PFSK-1 (cell line): ENCODE measurements around the gene SLC25A41.

Experiments used
- FOXP2 ChIP-seq: optimal IDR thresholded peaks from 2 replicates; pipeline ENCODE3; 2011; ENCODE audit warnings: borderline replicate concordance, control low read depth, inconsistent platforms; ENCODE audit not compliant: insufficient read depth; ENCODE audit errors: extremely low read length, extremely low read depth
- POLR2AphosphoS5 ChIP-seq: IDR thresholded peaks from 2 replicates; pipeline ENCODE4 v1.6.1; 2012; ENCODE audit warnings: low read depth, mild to moderate bottlenecking, control low read depth, low read length, moderate library complexity
- SIN3A ChIP-seq: IDR thresholded peaks from 2 replicates; pipeline ENCODE4 v1.6.1; 2012; ENCODE audit warnings: mild to moderate bottlenecking, low read length, moderate library complexity, borderline replicate concordance; ENCODE audit not compliant: insufficient read depth
- TAF1 ChIP-seq: IDR thresholded peaks from 2 replicates; pipeline ENCODE4 v1.6.1; 2012; ENCODE audit warnings: low read length, control low read depth, borderline replicate concordance; ENCODE audit not compliant: insufficient read depth
- TF ChIP-seq, protein P1 (sequence below), 2 experiments: IDR thresholded peaks; 2 replicates each; pipeline versions ENCODE4 v1.6.1 to v1.8.0; 2011 to 2012; ENCODE audit warnings: low read depth in 2 of 2, low read length in 2 of 2, control low read depth in 1 of 2, inconsistent platforms in 1 of 2, mild to moderate bottlenecking in 1 of 2, moderate library complexity in 1 of 2; ENCODE audit not compliant: insufficient read depth in 1 of 2

The SLC25A41 gene

DNA sequence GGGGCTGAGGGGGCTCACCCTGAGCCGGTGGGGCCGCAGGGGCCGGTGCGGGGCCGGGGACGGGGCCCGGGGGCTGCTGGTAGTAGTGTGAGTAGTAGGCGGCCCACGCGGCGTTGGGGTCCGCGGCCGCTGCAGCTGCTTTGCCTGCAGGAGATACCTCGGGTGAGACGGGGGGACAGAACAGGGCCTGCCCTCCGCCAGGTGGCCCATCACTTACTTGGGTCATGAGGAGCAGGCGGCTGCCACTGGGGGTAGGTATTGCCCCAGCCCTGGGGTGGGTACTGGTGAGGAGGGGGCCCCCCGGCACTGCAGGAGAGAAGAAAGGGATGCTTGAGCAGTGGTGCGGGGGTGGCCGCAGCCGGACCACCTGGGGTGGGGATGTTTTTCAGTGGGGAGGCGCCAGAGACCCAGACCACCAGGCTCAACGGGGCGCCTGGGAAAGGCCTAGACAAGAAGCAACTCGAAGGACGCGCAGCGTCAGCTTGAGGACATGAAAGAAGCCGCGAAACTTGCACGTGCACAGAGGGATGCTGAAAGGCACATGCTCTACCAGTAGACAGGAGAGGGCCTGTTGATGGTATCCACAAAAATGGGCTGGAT is 17.9 kb downstream of the SLC25A41 start:
- no peak for TF ChIP-seq FOXP2
- TF ChIP-seq, protein P1, sequence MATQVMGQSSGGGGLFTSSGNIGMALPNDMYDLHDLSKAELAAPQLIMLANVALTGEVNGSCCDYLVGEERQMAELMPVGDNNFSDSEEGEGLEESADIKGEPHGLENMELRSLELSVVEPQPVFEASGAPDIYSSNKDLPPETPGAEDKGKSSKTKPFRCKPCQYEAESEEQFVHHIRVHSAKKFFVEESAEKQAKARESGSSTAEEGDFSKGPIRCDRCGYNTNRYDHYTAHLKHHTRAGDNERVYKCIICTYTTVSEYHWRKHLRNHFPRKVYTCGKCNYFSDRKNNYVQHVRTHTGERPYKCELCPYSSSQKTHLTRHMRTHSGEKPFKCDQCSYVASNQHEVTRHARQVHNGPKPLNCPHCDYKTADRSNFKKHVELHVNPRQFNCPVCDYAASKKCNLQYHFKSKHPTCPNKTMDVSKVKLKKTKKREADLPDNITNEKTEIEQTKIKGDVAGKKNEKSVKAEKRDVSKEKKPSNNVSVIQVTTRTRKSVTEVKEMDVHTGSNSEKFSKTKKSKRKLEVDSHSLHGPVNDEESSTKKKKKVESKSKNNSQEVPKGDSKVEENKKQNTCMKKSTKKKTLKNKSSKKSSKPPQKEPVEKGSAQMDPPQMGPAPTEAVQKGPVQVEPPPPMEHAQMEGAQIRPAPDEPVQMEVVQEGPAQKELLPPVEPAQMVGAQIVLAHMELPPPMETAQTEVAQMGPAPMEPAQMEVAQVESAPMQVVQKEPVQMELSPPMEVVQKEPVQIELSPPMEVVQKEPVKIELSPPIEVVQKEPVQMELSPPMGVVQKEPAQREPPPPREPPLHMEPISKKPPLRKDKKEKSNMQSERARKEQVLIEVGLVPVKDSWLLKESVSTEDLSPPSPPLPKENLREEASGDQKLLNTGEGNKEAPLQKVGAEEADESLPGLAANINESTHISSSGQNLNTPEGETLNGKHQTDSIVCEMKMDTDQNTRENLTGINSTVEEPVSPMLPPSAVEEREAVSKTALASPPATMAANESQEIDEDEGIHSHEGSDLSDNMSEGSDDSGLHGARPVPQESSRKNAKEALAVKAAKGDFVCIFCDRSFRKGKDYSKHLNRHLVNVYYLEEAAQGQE (IDR thresholded peaks at IDR 0.05; ENCODE audit: insufficient read depth in 1 of 2, low read depth in 2 of 2, low read length in 2 of 2): no peak
- no peak for TF ChIP-seq SIN3A
- TF ChIP-seq POLR2AphosphoS5: no peak
- no peak for TF ChIP-seq TAF1

DNA sequence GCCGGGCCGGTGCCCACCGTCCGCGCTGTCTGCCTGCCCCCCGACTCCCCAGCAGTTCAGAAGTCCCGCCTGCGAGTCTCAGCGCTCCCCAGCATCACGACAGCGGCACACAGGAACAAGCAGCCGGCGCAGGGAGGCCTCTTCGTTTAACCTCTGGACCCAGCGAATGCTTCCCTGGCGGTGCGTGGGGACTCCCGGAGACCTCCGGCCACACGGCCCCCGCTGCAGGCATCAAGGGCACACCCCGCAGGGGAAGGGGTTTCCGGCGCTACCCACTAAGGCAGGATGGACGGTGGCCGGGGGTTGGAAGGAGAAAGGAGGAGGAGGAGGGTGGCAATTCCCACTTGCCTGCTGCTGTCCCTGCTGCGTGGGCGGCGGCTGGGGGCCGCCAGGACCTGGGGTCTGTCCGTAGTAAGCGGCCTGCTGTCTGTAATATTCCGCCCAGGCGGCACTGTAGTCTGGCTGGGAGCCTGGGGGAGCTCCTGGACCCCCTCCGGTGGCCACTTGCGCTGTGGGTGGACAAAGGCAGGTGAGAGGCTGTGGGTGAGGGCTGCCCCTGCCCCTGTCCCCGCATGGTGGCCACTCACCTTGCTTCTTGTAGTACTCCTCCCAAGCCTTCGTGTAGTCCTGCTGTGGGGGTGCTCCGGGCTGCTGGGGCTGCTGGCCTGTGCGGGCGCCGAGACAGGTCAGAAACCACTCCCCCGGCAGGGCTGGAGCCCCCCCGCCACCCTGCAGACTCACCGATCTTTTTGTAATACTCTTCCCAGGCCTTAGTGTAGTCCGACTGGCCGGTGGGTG is 18.6 kb downstream of the SLC25A41 start:
- TF ChIP-seq TAF1 (no peak), POLR2AphosphoS5 (no peak), FOXP2 (no peak), SIN3A (no peak)
- TF ChIP-seq, protein P1 (IDR thresholded peaks at IDR 0.05; ENCODE audit: insufficient read depth in 1 of 2, low read depth in 2 of 2, low read length in 2 of 2): no peak

DNA sequence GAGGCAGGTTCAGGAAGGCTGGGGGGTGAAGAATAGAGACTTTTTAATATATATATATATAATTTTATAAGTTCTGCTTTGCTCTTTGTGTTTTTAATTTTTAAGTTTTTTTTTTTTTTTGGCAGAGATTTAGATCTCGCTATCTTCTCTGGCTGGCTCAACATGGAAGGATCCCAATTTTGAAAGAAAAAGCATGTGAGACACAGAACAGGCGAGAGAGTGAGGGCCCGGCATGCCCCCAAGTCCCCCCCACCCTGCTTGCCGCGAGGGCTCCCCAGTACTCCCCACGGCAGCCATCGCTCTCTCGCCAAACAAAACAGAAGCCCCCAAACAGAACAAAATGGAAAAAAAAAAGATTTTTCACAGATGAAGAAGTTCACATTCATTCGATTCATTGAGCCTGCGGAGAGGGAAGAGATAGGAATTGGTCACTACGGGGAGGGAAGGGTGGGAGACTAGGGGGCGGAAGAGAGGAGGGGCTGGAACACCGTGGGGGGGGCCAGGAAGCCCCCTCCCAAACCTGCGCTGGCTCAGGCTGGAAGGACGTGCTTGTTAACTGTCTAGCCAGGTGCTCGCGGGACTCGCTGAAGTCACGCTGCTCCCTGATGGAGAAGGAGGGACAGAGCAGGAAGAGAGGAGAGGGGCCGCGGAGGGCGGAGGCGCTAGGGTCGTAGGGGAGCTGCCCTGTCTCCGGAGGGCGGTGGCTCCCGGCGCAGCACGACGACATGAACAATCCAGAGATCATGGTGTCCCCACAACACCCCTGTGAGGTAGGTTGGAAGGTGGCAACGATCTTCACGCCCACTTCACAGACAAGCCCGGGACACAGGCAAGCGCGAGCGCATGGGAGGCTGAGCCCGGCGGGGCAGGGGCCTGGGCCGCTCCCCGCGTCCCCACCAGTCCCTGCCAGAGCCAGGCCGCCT is 19.6 kb downstream of the SLC25A41 start:
- TF ChIP-seq SIN3A (no peak), TAF1 (no peak), FOXP2 (no peak), POLR2AphosphoS5 (no peak)
- TF ChIP-seq, protein P1 (IDR thresholded peaks at IDR 0.05; ENCODE audit: insufficient read depth in 1 of 2, low read depth in 2 of 2, low read length in 2 of 2): no peak

DNA sequence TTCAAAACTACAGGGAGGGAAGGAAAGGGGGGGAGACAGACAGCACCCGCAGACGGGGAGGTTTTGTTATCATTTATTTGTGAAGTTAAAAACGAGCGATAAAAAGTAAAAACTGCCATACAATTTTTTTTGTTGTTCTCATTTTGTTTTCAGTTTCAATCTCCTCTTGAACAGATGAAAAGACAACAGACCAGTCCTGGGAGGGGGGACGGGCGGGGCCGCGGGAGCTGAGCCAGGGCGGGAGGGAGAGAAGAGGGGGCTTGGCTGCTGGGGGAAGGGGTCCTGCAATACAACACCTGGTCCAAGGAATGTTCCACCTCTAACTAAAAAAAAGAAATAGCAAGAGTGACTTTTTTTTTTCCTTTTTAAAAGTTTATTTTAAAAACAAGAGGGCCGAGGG is 20.3 kb downstream of the SLC25A41 start:
- TF ChIP-seq, protein P1 (IDR thresholded peaks at IDR 0.05; ENCODE audit: insufficient read depth in 1 of 2, low read depth in 2 of 2, low read length in 2 of 2): no peak
- TF ChIP-seq SIN3A (no peak), TAF1 (no peak), POLR2AphosphoS5 (no peak), FOXP2 (no peak)
